ENCODE results near the gene DESI1. TPM values are rescaled to one million over a fixed set of nuclear protein-coding genes. Genes with fewer than 3 reads are reported as not detected.

DESI1 gene
- total and polyA plus RNA-seq, 2 of the 13 experiments (the other 11 are each of a cell fraction or from before 2014, with no cell fraction given) = 21.6 to 29.2 TPM

GRCh38 chr22:41598891-41599635 is 21.8 kb downstream of the DESI1 start:
- no peaks in the 10 kb centered on the region for H3K27me3 ChIP-seq (ENCODE audit: control insufficient read depth in 1 of 2, insufficient read depth in 2 of 2, low read length in 2 of 2)
- intact Hi-C loops (cut with micrococcal nuclease; ENCODE audit: unreplicated experiment) = no loop called here
- peaks cover 9 to 23% of the 10 kb centered on the region in 2 experiments; a peak in 4 of 5 replicates for H3K36me3 ChIP-seq (replicated peaks in 1 of 2; ENCODE audit: control insufficient read depth in 1 of 2, insufficient read depth in 2 of 2, low read length in 2 of 2)
- ChIA-PET POLR2A (interaction anchor here (0.5 kb wide), 1 partner anchor 11 kb away, joined by 3 read pairs; no protein-coding TSS in a partner anchor), CTCF (ENCODE audit: low intra/inter-chr PET ratio, low total read pairs) (interaction anchor here (4.8 kb wide), 1 partner anchor 22 kb away, joined by 77 read pairs; no protein-coding TSS in a partner anchor)
- no peak overlapping the region for H3K9ac ChIP-seq (ENCODE audit: insufficient read depth, low read depth, low read length)
- no peak overlapping the region for H3K4me2 ChIP-seq (ENCODE audit: low read depth, low read length)
- no peak overlapping the region for H3K4me3 ChIP-seq (replicated peaks in 1 of 3; ENCODE audit: insufficient read depth in 1 of 3, low read depth in 2 of 3, low read length in 3 of 3)
- H3K9me3 ChIP-seq (ENCODE audit: low read length) = no peaks in the 10 kb centered on the region
- no peaks in the 10 kb centered on the region for H3K79me2 ChIP-seq (ENCODE audit: insufficient read depth, low read length)
- no peak overlapping the region for H2AFZ ChIP-seq (ENCODE audit: low read length)
- no TSS peak for BruUV-seq (replicated peaks)
- H3K27ac ChIP-seq (ENCODE audit: extremely low read length, insufficient read depth, low read length) = no peak overlapping the region
- no peaks in the 10 kb centered on the region for H4K20me1 ChIP-seq (ENCODE audit: insufficient read depth, low read length)
- ATAC-seq (no peak), DNase-seq (ENCODE audit: low spot score) (no peak), FAIRE-seq (no peak)
- H3K4me1 ChIP-seq (ENCODE audit: insufficient read depth, low read length) = peaks cover 27% of the 10 kb centered on the region
- in situ Hi-C loops (cut with HindIII; ENCODE audit: extremely low pct_ligation_motif_present, low pct_unique_long_range_greater_than_20kb) = no loop called here
- 90% methylated on average over 8 of the region's 8 CpGs for WGBS (ENCODE audit: low lambda C conversion rate)
- TF ChIP-seq SOX5 (CRISPR knock-in tag; IDR thresholded peaks at IDR 0.05; ENCODE audit: borderline replicate concordance) = no peak
- TF ChIP-seq KLF15 (CRISPR knock-in tag; IDR thresholded peaks at IDR 0.05; ENCODE audit: borderline replicate concordance) = no peak
- TF ChIP-seq NFRKB (IDR thresholded peaks at IDR 0.05) = no peak
- TF ChIP-seq ZNF512B (CRISPR knock-in tag; IDR thresholded peaks at IDR 0.05; ENCODE audit: borderline replicate concordance) = no peak
- no peak for TF ChIP-seq RARG (CRISPR knock-in tag; IDR thresholded peaks at IDR 0.05; ENCODE audit: low read depth)
- TF ChIP-seq ZNF790 (CRISPR knock-in tag; IDR thresholded peaks at IDR 0.05; ENCODE audit: borderline replicate concordance) = no peak
- no peak for TF ChIP-seq ARNTL (CRISPR knock-in tag; IDR thresholded peaks at IDR 0.05)
- TF ChIP-seq RNF219 (CRISPR knock-in tag; IDR thresholded peaks at IDR 0.05) = no peak
- TF ChIP-seq ZNF646 (CRISPR knock-in tag; IDR thresholded peaks at IDR 0.05) = no peak
- TF ChIP-seq ZNF747 (CRISPR knock-in tag; IDR thresholded peaks at IDR 0.05; ENCODE audit: borderline replicate concordance) = no peak

Measured in HepG2 (cell line).